Dendritic cell treated with granulocyte-macrophage colony-stimulating factor and Interleukin-4, amounts not matched to agents 40 ng/mL and 50 ng/mL, for 4 days (primary cell): ENCODE results near the gene MYO15A.
A peak's percentile ranks its signal among the peaks of the same experiment; 100 is the strongest.
"Not testable (repeated sequence)": the region's sequence is repeated elsewhere in the genome, so short reads cannot be mapped to it uniquely, and the experiment has no call there.

Source experiments
- H3K27ac Mint-ChIP-seq: one replicate; pipeline ENCODE4 v1.8.0; 2022; ENCODE audit warnings: mild to moderate bottlenecking, mixed read lengths
- H3K27me3 Mint-ChIP-seq: one replicate; pipeline ENCODE4 v1.8.0; 2022; ENCODE audit warnings: mild to moderate bottlenecking, mixed read lengths
- H3K36me3 Mint-ChIP-seq: one replicate; pipeline ENCODE4 v1.8.0; 2022; ENCODE audit warnings: low read depth, mixed read lengths
- H3K4me1 Mint-ChIP-seq: one replicate; pipeline ENCODE4 v1.8.0; 2022; ENCODE audit warnings: low read depth, mixed read lengths
- H3K4me3 Mint-ChIP-seq: one replicate; pipeline ENCODE4 v1.8.0; 2022; ENCODE audit warnings: mild to moderate bottlenecking, moderate library complexity, mixed read lengths
- H3K9me3 Mint-ChIP-seq: one replicate; pipeline ENCODE4 v1.8.0; 2022; ENCODE audit warnings: mixed read lengths
- intact Hi-C: fragments of 100-400 bp; cut with micrococcal nuclease; formaldehyde crosslinking; loops from one replicate; pipeline ENCODE4 v1.15.0; 2022

MYO15A gene

GRCh38 chr17:18194804-18195203, 86.2 kb downstream of the MYO15A start:
- Mint-ChIP-seq H3K27ac (no peak overlapping the region), H3K4me1 (peaks cover 42% of the 10 kb centered on the region), H3K36me3 (peaks cover 89% of the 10 kb centered on the region), H3K9me3 (no peaks in the 10 kb centered on the region), H3K27me3 (no peaks in the 10 kb centered on the region), H3K4me3 (no peak overlapping the region)
- intact Hi-C loops, result no loop called here

- Mint-ChIP-seq H3K4me1 (peaks cover 37% of the 10 kb centered on the region), H3K27me3 (no peaks in the 10 kb centered on the region), H3K4me3 (no peak overlapping the region), H3K9me3 (no peaks in the 10 kb centered on the region), H3K36me3 (peaks cover 89% of the 10 kb centered on the region), H3K27ac (no peak overlapping the region)
- intact Hi-C loops, result no loop called here
Measured at GRCh38 chr17:18195246-18195645, 86.7 kb downstream of the MYO15A start.

GRCh38 chr17:18197535-18198194, 89.1 kb downstream of the MYO15A start:
- H3K4me3 Mint-ChIP-seq, result no peak overlapping the region
- no peak overlapping the region for H3K27ac Mint-ChIP-seq
- H3K9me3 Mint-ChIP-seq, result no peaks in the 10 kb centered on the region
- H3K27me3 Mint-ChIP-seq, result no peaks in the 10 kb centered on the region
- H3K36me3 Mint-ChIP-seq, result peaks cover 91% of the 10 kb centered on the region
- H3K4me1 Mint-ChIP-seq, result peaks cover 18% of the 10 kb centered on the region
- intact Hi-C loops, result no loop called here

- Mint-ChIP-seq H3K36me3 (peaks cover 95% of the 10 kb centered on the region), H3K4me3 (no peak overlapping the region), H3K27ac (no peak overlapping the region), H3K27me3 (no peaks in the 10 kb centered on the region), H3K4me1 (peaks cover 18% of the 10 kb centered on the region), H3K9me3 (no peaks in the 10 kb centered on the region)
- intact Hi-C loops, result no loop called here
Measured at GRCh38 chr17:18198530-18198929, 90.0 kb downstream of the MYO15A start.

- Mint-ChIP-seq H3K27ac (no peak overlapping the region), H3K4me1 (peaks cover 21% of the 10 kb centered on the region), H3K36me3 (peaks cover 95% of the 10 kb centered on the region), H3K9me3 (no peaks in the 10 kb centered on the region), H3K4me3 (no peak overlapping the region), H3K27me3 (no peaks in the 10 kb centered on the region)
- intact Hi-C loops, result no loop called here
Measured at GRCh38 chr17:18201108-18201507, 92.6 kb downstream of the MYO15A start.

- Mint-ChIP-seq H3K27ac (no peak overlapping the region), H3K27me3 (no peaks in the 10 kb centered on the region), H3K9me3 (no peaks in the 10 kb centered on the region), H3K36me3 (peaks cover 95% of the 10 kb centered on the region), H3K4me3 (no peak overlapping the region), H3K4me1 (peaks cover 10% of the 10 kb centered on the region)
- intact Hi-C loops, result no loop called here
Measured at GRCh38 chr17:18203308-18203707, 94.8 kb downstream of the MYO15A start.

- intact Hi-C loops, result no loop called here
- H3K9me3 Mint-ChIP-seq, result no peaks in the 10 kb centered on the region
- peaks cover 96% of the 10 kb centered on the region for H3K36me3 Mint-ChIP-seq
Measured at GRCh38 chr17:18205861-18206260, 97.3 kb downstream of the MYO15A start.

GRCh38 chr17:18206962-18207361, 98.4 kb downstream of the MYO15A start:
- H3K27me3 Mint-ChIP-seq, result no peaks in the 10 kb centered on the region
- H3K4me3 Mint-ChIP-seq, result no peak overlapping the region
- H3K36me3 Mint-ChIP-seq, result peaks cover 95% of the 10 kb centered on the region
- H3K27ac Mint-ChIP-seq, result peak overlapping the region; percentile 40
- H3K9me3 Mint-ChIP-seq, result no peaks in the 10 kb centered on the region
- intact Hi-C loops, result no loop called here
- H3K4me1 Mint-ChIP-seq, result peaks cover 8% of the 10 kb centered on the region

More at GRCh38 chr17:18205861-18206260, 97.3 kb downstream of the MYO15A start:
- H3K27me3 Mint-ChIP-seq, result no peaks in the 10 kb centered on the region
- H3K4me1 Mint-ChIP-seq, result peaks cover 8% of the 10 kb centered on the region
- peak overlapping the region; percentile 40 for H3K27ac Mint-ChIP-seq
- H3K4me3 Mint-ChIP-seq, result no peak overlapping the region

GRCh38 chr17:18208092-18208491, 99.5 kb downstream of the MYO15A start:
- Mint-ChIP-seq H3K9me3 (no peaks in the 10 kb centered on the region), H3K4me1 (peaks cover 8% of the 10 kb centered on the region), H3K27me3 (no peaks in the 10 kb centered on the region), H3K4me3 (no peak overlapping the region), H3K27ac (no peak overlapping the region), H3K36me3 (peaks cover 87% of the 10 kb centered on the region)
- intact Hi-C loops, result no loop called here

- intact Hi-C loops, result no loop called here
- Mint-ChIP-seq H3K9me3 (no peaks in the 10 kb centered on the region), H3K36me3 (peaks cover 31% of the 10 kb centered on the region), H3K4me1 (peaks cover 1% of the 10 kb centered on the region), H3K27me3 (peaks cover 2% of the 10 kb centered on the region), H3K27ac (no peak overlapping the region), H3K4me3 (no peak overlapping the region)
Measured at GRCh38 chr17:18213666-18214270, 105.2 kb downstream of the MYO15A start.

- H3K9me3 Mint-ChIP-seq, intact Hi-C loops, H3K27ac Mint-ChIP-seq, H3K4me3 Mint-ChIP-seq, H3K36me3 Mint-ChIP-seq, H3K27me3 Mint-ChIP-seq: not testable (repeated sequence)
- peaks cover 16% of the 10 kb centered on the region for H3K4me1 Mint-ChIP-seq
Measured at GRCh38 chr17:18216906-18217305, 108.3 kb downstream of the MYO15A start.

- H3K4me3 Mint-ChIP-seq, result no peak overlapping the region
Measured at GRCh38 chr17:18217412-18218015, 109.0 kb downstream of the MYO15A start.

GRCh38 chr17:18218756-18219415, 110.3 kb downstream of the MYO15A start:
- no peaks in the 10 kb centered on the region for H3K9me3 Mint-ChIP-seq
- H3K36me3 Mint-ChIP-seq, result no peaks in the 10 kb centered on the region
- H3K27ac Mint-ChIP-seq, result peak overlapping the region; percentile 47
- peaks cover 16% of the 10 kb centered on the region for H3K4me1 Mint-ChIP-seq
- intact Hi-C loops, result no loop called here
- H3K4me3 Mint-ChIP-seq, result no peak overlapping the region
- peaks cover 2% of the 10 kb centered on the region for H3K27me3 Mint-ChIP-seq

More at GRCh38 chr17:18217412-18218015, 109.0 kb downstream of the MYO15A start:
- Mint-ChIP-seq H3K36me3 (no peaks in the 10 kb centered on the region), H3K27ac (peak overlapping the region; percentile 30), H3K9me3 (no peaks in the 10 kb centered on the region), H3K4me1 (peaks cover 16% of the 10 kb centered on the region), H3K27me3 (peaks cover 2% of the 10 kb centered on the region)
- intact Hi-C loops, result no loop called here

GRCh38 chr17:18224053-18224386, 115.5 kb downstream of the MYO15A start:
- H3K27ac Mint-ChIP-seq, result no peak overlapping the region
- H3K27me3 Mint-ChIP-seq, result peaks cover 5% of the 10 kb centered on the region
- H3K4me3 Mint-ChIP-seq, result no peak overlapping the region
- peaks cover 42% of the 10 kb centered on the region for H3K4me1 Mint-ChIP-seq
- no peaks in the 10 kb centered on the region for H3K9me3 Mint-ChIP-seq
- peaks cover 7% of the 10 kb centered on the region for H3K36me3 Mint-ChIP-seq
- intact Hi-C loops, result no loop called here
